Tibial nerve (tissue), 4 donors: ENCODE data around the gene NFILZ. TPM values are rescaled to one million over a fixed set of nuclear protein-coding genes. Genes with fewer than 3 reads are reported as not detected.
"Not testable (repeated sequence)": the region's sequence is repeated elsewhere in the genome, so short reads cannot be mapped to it uniquely, and the experiment has no call there.

Source experiments
- DNase-seq, 2 donors: peaks; one replicate each; pipeline ENCODE4 v3.0.0-alpha.2; 2019; ENCODE audit warnings: low spot score in 2 of 2
- H3K27ac ChIP-seq, 4 donors: fragments of 200-600 bp; sonication (generic) in 3 of 4; one replicate each; pipeline ENCODE4 v1.5.1; 2017 to 2019; ENCODE audit warnings: mild to moderate bottlenecking in 1 of 4
- H3K27me3 ChIP-seq, 2 donors: fragments of 200-600 bp; sonication (generic) in 1 of 2; one replicate each; pipeline versions ENCODE4 v1.5.1 to v1.6.0; 2017 to 2019
- H3K36me3 ChIP-seq, 3 donors: fragments of 200-600 bp; sonication (generic); one replicate each; pipeline ENCODE4 v1.5.1; 2018 to 2019
- H3K4me1 ChIP-seq, 4 donors: fragments of 200-600 bp; sonication (generic) in 3 of 4; one replicate each; pipeline ENCODE4 v1.5.1; 2017 to 2019
- H3K4me3 ChIP-seq, 4 donors: fragments of 200-600 bp; sonication (generic) in 3 of 4; one replicate each; pipeline ENCODE4 v1.5.1; 2017 to 2019; ENCODE audit warnings: mild to moderate bottlenecking in 1 of 4, moderate library complexity in 1 of 4
- H3K9me3 ChIP-seq, 4 donors: fragments of 200-600 bp; sonication (generic) in 3 of 4; one replicate each; pipeline ENCODE4 v1.5.1; 2017 to 2019
- CTCF ChIP-seq, 5 experiments: fragments of 200-600 bp in 3 of 5; fragments of 450-650 bp in 2 of 5; sonication (generic) in 3 of 5; IDR thresholded peaks; one replicate each; pipeline ENCODE4 v1.5.1; 2016 to 2019; ENCODE audit warnings: antibody characterized with exemption in 5 of 5, mild to moderate bottlenecking in 3 of 5, moderate library complexity in 2 of 5
- EP300 ChIP-seq, 2 donors: sonication (generic); formaldehyde crosslinking; IDR thresholded peaks; one replicate each; pipeline ENCODE4 v1.6.1; 2017; ENCODE audit warnings: antibody characterized with exemption in 2 of 2, mild to moderate bottlenecking in 1 of 2
- POLR2A ChIP-seq, 2 donors: fragments of 450-650 bp; IDR thresholded peaks; one replicate each; pipeline ENCODE4 v1.6.1; 2017; ENCODE audit warnings: antibody characterized with exemption in 2 of 2, mild to moderate bottlenecking in 2 of 2, moderate library complexity in 2 of 2
- WGBS, 2 donors: methylation state at CpG; one replicate each; pipeline ENCODE4 v1.1.5; 2018; 5-methylcytosine and 5-hydroxymethylcytosine counted together
- total RNA-seq, 4 donors: library from RNA; depleted of rRNA; stranded (reverse); fragments of >200 nt; gene quantifications; one replicate each; pipeline ENCODE4 v1.1.0, GENCODE V29; 2016

Gene NFILZ
- total RNA-seq, 4 donors from 2014 or later = not detected

- Histone ChIP-seq H3K27me3 (no peaks in the 10 kb centered on the region), H3K4me1 (peaks cover 0 to 6% (median 0%) of the 10 kb centered on the region in 4 donors), H3K27ac (no peak overlapping the region), H3K36me3 (no peaks in the 10 kb centered on the region), H3K9me3 (peaks cover 0 to 32% (median 0%) of the 10 kb centered on the region in 4 donors), H3K4me3 (no peak overlapping the region)
- no peak for DNase-seq
- no peak for TF ChIP-seq POLR2A (IDR thresholded peaks at IDR 0.05)
- no peak for TF ChIP-seq CTCF (IDR thresholded peaks at IDR 0.05)
- TF ChIP-seq EP300 (IDR thresholded peaks at IDR 0.05) = no peak
- WGBS, 2 donors = 58 to 68% methylated on average over 8 of the region's 8 CpGs
Observed at GRCh38 chr19:8626842-8627241, 3.6 kb upstream of the NFILZ start.

- 79 to 87% methylated on average over 2 of the region's 2 CpGs for WGBS, 2 donors
Observed at GRCh38 chr19:8629184-8629583, 1.2 kb upstream of the NFILZ start.

GRCh38 chr19:8630796-8631424, 477 bp downstream of the NFILZ start:
- WGBS, 2 donors = 36 to 37% methylated on average over 6 of the region's 6 CpGs
- DNase-seq = no peak

More at GRCh38 chr19:8629184-8629583, 1.2 kb upstream of the NFILZ start:
- no peaks in the 10 kb centered on the region for H3K36me3 ChIP-seq
- H3K27ac ChIP-seq = no peak overlapping the region
- H3K4me3 ChIP-seq = no peak overlapping the region
- DNase-seq = no peak
- H3K27me3 ChIP-seq = no peaks in the 10 kb centered on the region
- H3K9me3 ChIP-seq = peaks cover 0 to 32% (median 0%) of the 10 kb centered on the region in 4 donors
- TF ChIP-seq EP300 (IDR thresholded peaks at IDR 0.05) (no peak), CTCF (IDR thresholded peaks at IDR 0.05) (no peak), POLR2A (IDR thresholded peaks at IDR 0.05) (no peak)
- peaks cover 0 to 6% (median 0%) of the 10 kb centered on the region in 4 donors for H3K4me1 ChIP-seq

GRCh38 chr19:8631425-8631819, 989 bp downstream of the NFILZ start:
- TF ChIP-seq POLR2A (IDR thresholded peaks at IDR 0.05) (no peak), EP300 (IDR thresholded peaks at IDR 0.05) (peak in 1 of 2 donors; percentile 20)
- H3K4me1 ChIP-seq = peaks cover 0 to 6% (median 0%) of the 10 kb centered on the region in 4 donors
- H3K36me3 ChIP-seq = no peaks in the 10 kb centered on the region
- H3K4me3 ChIP-seq = no peak overlapping the region
- H3K9me3 ChIP-seq = peaks cover 0 to 32% (median 0%) of the 10 kb centered on the region in 4 donors
- WGBS, 2 donors = 12 to 18% methylated on average over 11 of the region's 11 CpGs
- no peak for DNase-seq
- no peaks in the 10 kb centered on the region for H3K27me3 ChIP-seq
- peak overlapping the region in 2 of 4 donors; percentile 71 to 76 for H3K27ac ChIP-seq

More at GRCh38 chr19:8630796-8631424, 477 bp downstream of the NFILZ start:
- Histone ChIP-seq H3K4me3 (no peak overlapping the region), H3K9me3 (peaks cover 0 to 32% (median 0%) of the 10 kb centered on the region in 4 donors), H3K27ac (peak overlapping the region in 2 of 4 donors; percentile 71 to 76), H3K27me3 (no peaks in the 10 kb centered on the region), H3K36me3 (no peaks in the 10 kb centered on the region), H3K4me1 (peaks cover 0 to 6% (median 0%) of the 10 kb centered on the region in 4 donors)
- TF ChIP-seq EP300 (IDR thresholded peaks at IDR 0.05) = no peak
- TF ChIP-seq CTCF (IDR thresholded peaks at IDR 0.05) = no peak

- 85 to 90% methylated on average over 8 of the region's 8 CpGs for WGBS, 2 donors
- H3K27ac ChIP-seq = no peak overlapping the region
Observed at GRCh38 chr19:8635422-8635821, 5.0 kb downstream of the NFILZ start.

GRCh38 chr19:8637070-8637469, 6.6 kb downstream of the NFILZ start:
- H3K27me3 ChIP-seq, H3K4me3 ChIP-seq, DNase-seq, H3K36me3 ChIP-seq, H3K27ac ChIP-seq, H3K4me1 ChIP-seq: not testable (repeated sequence)
- WGBS, 2 donors = 84 to 87% methylated on average over 4 of the region's 4 CpGs
- H3K9me3 ChIP-seq = peaks cover 0 to 13% (median 0%) of the 10 kb centered on the region in 4 donors

More at GRCh38 chr19:8635422-8635821, 5.0 kb downstream of the NFILZ start:
- Histone ChIP-seq H3K27me3 (no peaks in the 10 kb centered on the region), H3K9me3 (peaks cover 0 to 10% (median 0%) of the 10 kb centered on the region in 4 donors), H3K4me3 (no peak overlapping the region), H3K36me3 (no peaks in the 10 kb centered on the region), H3K4me1 (peaks cover 0 to 9% (median 0%) of the 10 kb centered on the region in 4 donors)
- no peak for DNase-seq
- TF ChIP-seq EP300 (IDR thresholded peaks at IDR 0.05) = no peak
- TF ChIP-seq CTCF (IDR thresholded peaks at IDR 0.05) = no peak
- no peak for TF ChIP-seq POLR2A (IDR thresholded peaks at IDR 0.05)
